GM18507 (cell line): ENCODE measurements around the gene ATXN7L1.
"Not testable (repeated sequence)": the region's sequence is repeated elsewhere in the genome, so short reads cannot be mapped to it uniquely, and the experiment has no call there.

Experiments
- DNase-seq: peaks from one replicate; pipeline ENCODE4 v3.0.0; 2011; ENCODE audit warnings: low read depth; ENCODE audit not compliant: insufficient read length; ENCODE audit errors: extremely low spot score
- FAIRE-seq: peaks from 2 replicates; lab custom pipeline; 2011; peaks lifted over from hg19 to GRCh38; lab: Jason Lieb, UNC

Gene ATXN7L1

DNA sequence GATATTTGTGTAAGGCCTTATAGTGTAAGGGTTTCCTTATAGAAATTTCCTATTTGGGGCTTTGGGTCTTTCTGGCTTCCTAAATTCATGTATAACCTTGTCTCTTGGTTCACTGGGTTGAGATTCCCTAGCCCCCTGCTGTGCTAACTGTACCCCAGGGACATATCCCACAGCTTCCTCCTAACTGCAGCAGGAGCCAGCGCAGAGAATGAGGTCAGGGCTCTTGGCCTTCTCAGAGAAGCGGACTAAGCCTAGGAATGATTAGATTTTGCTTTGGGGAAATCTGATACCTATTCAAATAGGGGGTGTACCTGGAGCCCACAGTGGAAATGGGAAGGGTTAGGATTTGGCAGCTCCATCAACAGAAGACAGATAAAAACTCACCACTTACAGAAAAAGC lies 157.0 kb downstream of the ATXN7L1 start:
- no peak for FAIRE-seq
- DNase-seq, result no peak

DNA sequence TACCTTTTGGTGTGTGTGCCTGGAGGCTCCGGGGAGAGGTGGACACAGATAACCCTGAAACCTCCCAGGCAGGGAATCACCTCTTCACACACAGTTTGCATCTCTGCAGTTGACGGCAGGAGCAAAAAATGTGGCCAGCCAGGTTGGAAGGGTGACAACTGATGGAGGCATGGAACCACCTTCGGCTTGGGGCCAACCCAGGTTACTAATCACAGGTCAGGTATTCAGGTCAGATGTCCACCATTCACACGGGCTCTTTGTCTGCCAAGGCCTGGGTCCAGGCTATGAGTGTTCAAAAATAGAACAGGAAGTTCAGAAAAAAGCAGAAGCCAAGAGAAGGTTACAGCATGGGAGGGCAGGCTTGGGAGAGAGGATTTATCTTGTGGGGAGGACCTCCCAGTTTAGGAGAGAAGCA lies 157.9 kb downstream of the ATXN7L1 start:
- DNase-seq (no peak), FAIRE-seq (no peak)

DNA sequence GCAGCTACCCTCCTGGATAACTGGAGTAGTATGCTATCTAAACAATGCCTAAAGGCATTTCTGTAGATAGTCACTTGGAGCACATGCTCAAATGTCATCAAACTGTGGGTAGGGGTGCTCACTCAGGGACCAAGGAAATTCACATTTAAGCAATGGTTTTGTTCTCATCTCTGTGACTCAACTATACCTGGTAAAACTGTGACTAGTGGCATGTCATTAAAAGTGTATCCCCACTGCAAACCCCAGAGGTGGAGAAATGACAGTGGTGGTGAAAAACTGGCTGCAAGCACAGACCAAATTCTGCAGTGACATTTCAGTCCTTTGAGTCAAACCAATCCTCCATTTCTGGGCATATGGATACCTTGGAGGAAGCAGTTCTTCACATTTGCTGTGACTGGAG lies 160.9 kb downstream of the ATXN7L1 start:
- FAIRE-seq (no peak), DNase-seq (no peak)

GRCh38 chr7:105713488-105714465 lies 162.6 kb downstream of the ATXN7L1 start:
- no peak for FAIRE-seq

DNA sequence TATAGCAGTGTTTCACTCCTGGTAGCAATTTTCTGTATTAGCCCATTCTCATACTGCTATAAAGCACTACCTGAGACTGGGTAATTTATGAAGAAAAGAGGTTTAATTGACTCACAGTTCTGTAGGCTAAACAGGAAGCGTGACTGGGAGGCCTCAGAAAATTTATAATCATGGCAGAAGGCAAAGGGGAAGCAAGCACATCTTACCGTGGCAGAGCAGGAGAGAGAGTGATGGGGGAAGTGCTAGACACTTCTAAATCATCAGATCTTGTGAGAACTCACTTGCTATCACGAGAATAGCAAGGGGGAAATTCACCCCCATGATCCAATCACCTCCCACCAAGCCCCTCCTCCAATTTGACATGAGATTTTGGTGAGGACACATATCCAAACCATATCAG lies 163.5 kb downstream of the ATXN7L1 start:
- FAIRE-seq, result no peak
- DNase-seq, result no peak

More at GRCh38 chr7:105713488-105714465, 162.6 kb downstream of the ATXN7L1 start:
- DNase-seq, result no peak

- FAIRE-seq (no peak), DNase-seq (no peak)
Measured at GRCh38 chr7:105711726-105712402, 164.5 kb downstream of the ATXN7L1 start.

DNA sequence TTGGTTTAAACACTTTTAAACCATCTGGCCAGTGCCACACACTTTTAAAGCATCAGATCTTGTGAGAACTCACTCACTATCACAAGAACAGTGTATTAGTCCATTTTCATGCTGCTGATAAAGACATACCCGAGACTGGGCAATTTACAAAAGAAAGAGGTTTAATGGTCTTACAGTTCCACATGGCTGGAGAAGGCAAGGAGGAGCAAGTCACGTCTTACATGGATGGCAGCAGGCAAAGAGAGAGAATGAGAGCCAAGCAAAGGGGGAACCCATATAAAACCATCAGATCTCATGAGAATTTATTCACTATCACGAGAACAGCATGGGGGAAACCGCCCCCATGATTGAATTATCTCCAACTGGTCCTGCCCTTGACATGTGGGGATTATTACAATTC lies 165.7 kb downstream of the ATXN7L1 start:
- not testable (repeated sequence) for DNase-seq, FAIRE-seq

DNA sequence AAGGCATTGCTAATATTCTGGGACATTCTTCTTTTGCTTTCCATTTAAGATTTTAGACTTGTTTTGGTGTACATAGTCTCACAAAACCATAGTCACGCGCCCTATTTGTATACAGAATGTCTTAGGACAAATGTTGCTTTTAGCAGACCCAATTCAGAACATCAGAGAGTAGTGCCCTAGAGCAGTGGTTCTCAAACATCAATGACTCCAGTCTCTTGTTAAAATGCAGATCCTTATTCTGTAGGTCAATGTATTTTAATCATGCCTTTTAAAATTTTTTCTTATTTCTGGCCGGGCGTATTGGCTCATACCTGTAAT lies 167.7 kb downstream of the ATXN7L1 start:
- FAIRE-seq (no peak), DNase-seq (no peak)

- no peak for DNase-seq
Measured at GRCh38 chr7:105707967-105708762, 168.2 kb downstream of the ATXN7L1 start.

DNA sequence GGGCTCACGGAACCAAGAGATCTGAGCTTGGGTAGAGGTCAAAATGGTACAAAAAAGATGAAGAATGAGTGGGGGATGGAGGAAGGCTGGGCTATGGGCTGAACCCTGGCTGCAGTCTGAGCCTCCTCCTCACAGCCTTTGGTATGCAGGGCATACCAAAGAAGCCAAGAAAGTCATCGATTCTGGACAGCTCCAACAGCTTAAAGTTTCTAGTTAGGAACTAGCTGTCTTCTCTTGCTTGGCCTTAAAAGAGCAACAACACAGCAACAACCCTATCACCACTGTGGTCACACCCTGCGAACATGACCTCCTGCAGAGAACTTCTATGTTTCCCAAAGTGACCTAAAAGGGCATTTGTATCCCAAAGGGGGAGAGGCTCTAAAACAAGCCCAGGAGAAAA lies 169.0 kb downstream of the ATXN7L1 start:
- FAIRE-seq (no peak), DNase-seq (no peak)

More at GRCh38 chr7:105707967-105708762, 168.2 kb downstream of the ATXN7L1 start:
- FAIRE-seq, result no peak

- DNase-seq, result no peak
- FAIRE-seq, result no peak
Measured at GRCh38 chr7:105705427-105705826, 171.0 kb downstream of the ATXN7L1 start.

DNA sequence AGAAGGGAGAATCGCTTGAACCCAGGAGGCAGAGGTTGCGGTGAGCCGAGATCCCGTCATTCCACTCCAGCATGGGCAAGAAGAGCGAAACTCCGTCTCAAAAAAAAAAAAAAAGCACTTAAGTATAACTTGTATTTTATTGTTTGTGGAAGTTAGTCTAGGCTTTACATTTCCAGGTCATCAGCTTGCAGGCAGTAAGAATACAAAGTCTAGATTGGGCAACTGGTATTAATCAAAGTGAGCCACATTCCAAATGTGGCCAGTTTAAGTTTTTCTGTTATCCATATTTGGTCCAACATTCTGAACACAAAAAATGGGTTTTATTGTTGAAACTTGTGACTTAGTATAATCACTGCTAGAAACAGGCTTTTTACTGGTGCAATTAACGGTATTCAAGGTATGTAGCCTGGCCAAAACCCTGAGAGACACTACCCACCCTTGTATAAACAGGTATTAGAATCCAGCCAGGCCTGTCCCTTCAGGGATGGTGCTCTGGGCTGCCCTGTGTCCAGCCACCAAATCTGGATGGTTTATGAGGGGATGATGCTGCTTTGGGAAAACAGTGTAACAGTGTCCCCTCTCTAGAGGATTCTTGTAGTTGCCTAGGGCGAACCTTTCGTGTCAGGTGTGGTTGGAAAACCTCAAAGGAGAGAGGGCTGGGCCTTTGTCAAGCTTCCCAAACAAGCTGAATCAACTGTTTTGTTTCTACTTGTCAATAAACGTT lies 173.0 kb downstream of the ATXN7L1 start:
- FAIRE-seq, result no peak
- DNase-seq, result no peak

DNA sequence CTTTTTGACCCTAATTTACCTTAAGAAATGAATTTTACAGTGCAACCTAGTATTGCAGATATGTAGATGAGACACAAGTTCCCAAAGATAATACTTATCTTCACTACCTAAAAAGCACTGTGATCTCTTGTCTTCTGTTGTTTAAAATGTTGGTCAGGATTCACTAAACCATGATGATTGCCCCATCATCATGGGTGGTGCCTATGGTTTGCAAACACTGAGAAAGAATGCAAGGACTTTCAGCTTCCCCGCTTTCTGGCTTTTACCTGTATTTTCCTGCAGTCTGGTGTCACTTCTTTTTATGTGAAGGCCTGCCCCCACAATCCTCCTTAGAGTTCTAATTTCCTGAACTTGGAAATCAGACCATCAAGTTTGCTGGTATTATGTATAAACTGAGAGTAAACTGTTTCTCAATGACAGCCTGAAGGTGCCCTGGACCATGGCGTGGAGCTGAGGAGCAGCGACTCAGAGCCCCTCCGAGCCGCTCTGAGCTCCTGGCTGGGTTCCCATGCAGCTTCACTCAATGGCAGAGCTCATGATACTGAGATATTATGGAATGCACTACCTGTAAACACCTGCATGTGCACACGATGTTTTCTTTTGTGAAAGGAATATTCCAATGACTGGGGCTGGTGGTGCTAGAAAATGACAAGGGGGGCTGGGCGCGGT lies 176.7 kb downstream of the ATXN7L1 start:
- FAIRE-seq, result no peak
- DNase-seq, result no peak

GRCh38 chr7:105698531-105698930 lies 177.9 kb downstream of the ATXN7L1 start:
- FAIRE-seq, result no peak
- no peak for DNase-seq

GRCh38 chr7:105697753-105698152 lies 178.6 kb downstream of the ATXN7L1 start:
- FAIRE-seq (no peak), DNase-seq (no peak)

GRCh38 chr7:105697169-105697568 lies 179.2 kb downstream of the ATXN7L1 start:
- not testable (repeated sequence) for DNase-seq, FAIRE-seq

DNA sequence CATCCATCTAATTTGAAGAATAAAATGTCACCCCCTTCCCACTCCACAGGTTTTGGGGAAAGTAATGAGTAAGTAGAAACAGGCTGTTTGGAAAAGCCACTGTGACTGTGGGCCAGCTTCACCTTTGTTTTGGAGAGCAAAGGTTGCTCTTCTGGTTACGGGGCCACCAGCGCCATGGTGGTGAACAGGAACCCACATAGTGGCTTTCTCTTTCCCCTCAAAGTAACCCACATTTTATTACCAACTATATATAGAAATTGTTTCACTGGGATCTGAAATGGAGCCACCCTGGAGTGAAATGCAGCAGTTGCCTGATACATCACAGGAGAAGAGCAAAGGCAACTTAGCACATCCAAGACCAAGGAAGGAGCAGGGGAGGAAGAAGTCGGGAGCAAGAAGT lies 182.8 kb downstream of the ATXN7L1 start:
- FAIRE-seq, result no peak

DNA sequence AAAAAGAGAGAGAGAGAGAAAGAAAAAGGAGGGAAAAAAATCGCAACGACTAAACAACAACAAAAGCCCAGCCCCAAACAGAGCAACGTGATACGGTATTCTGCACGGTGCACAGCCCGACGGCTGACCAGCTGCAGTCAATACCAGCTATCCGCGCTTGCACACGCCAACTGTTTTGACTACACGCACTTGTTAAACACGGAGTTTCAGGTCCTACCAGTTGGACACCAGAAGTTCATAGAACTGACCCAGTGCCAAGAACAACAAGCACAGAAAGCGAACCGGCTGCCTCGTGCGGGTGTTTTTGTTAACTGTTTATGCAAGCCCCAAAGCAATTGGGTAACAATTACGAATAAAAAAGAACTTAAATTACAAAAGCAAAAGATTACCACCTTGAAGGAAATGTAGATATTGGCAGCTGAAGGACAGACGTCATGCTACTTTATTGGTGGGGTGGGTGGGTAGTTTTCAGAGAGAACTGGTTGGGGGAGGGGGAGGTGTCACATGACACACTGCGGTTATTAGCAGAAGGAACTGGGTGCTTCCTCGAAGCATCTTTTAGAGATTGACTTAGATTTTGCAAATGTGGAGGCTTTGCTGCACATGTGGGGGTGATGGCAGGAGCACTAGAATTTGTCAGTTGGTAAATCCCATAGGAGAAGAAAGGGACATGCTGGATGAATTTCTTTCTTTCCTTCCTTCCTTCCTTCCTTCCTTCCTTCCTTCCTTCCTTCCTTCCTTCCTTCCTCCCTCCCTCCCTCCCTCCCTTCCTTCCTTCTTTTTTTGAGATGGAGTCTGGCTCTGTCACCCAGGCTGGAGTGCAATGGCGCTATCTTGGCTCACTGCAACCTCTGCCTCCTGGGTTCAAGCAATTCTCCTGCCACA lies 184.5 kb downstream of the ATXN7L1 start:
- DNase-seq (no peak), FAIRE-seq (peak; percentile 35)

More for the DNA sequence above, 182.8 kb downstream of the ATXN7L1 start:
- no peak for DNase-seq
